GM21576 (cell line): ENCODE measurements around the gene RBM17.
"Not testable (repeated sequence)": the region's sequence is repeated elsewhere in the genome, so short reads cannot be mapped to it uniquely, and the experiment has no call there.

Source experiments
- ATAC-seq: cut with Tn5 transposase; IDR thresholded peaks from one replicate; pipeline ENCODE4 v1.9.1; 2021; ENCODE audit warnings: mild to moderate bottlenecking, moderate library complexity; ENCODE audit not compliant: unreplicated experiment

Gene RBM17

GRCh38 chr10:6135039-6135438 is 46.2 kb downstream of the RBM17 start:
- no peak for ATAC-seq

GRCh38 chr10:6135589-6136168 is 46.8 kb downstream of the RBM17 start:
- ATAC-seq: no peak

GRCh38 chr10:6136215-6137201 is 47.7 kb downstream of the RBM17 start:
- ATAC-seq: peak; percentile 43

GRCh38 chr10:6138456-6138855 is 49.6 kb downstream of the RBM17 start:
- ATAC-seq: no peak

- ATAC-seq: no peak
These were observed 50.6 kb downstream of the RBM17 start for GRCh38 chr10:6139470-6139869.

- ATAC-seq: no peak
These were observed 51.5 kb downstream of the RBM17 start for GRCh38 chr10:6140141-6140841.

GRCh38 chr10:6140965-6141295 is 52.1 kb downstream of the RBM17 start:
- ATAC-seq: peak; percentile 0

- peak; percentile 61 for ATAC-seq
These were observed 52.7 kb downstream of the RBM17 start for GRCh38 chr10:6141296-6142151.

- not testable (repeated sequence) for ATAC-seq
These were observed 53.4 kb downstream of the RBM17 start for GRCh38 chr10:6142186-6142585.

- no peak for ATAC-seq
These were observed 53.8 kb downstream of the RBM17 start for GRCh38 chr10:6142644-6143043.

GRCh38 chr10:6143181-6143580 is 54.3 kb downstream of the RBM17 start:
- no peak for ATAC-seq

GRCh38 chr10:6144406-6145165 is 55.8 kb downstream of the RBM17 start:
- peak; percentile 65 for ATAC-seq

GRCh38 chr10:6145166-6145987 is 56.5 kb downstream of the RBM17 start:
- ATAC-seq: no peak

- ATAC-seq: no peak
These were observed 57.4 kb downstream of the RBM17 start for GRCh38 chr10:6146013-6146785.

GRCh38 chr10:6146921-6147320 is 58.1 kb downstream of the RBM17 start:
- ATAC-seq: no peak

- no peak for ATAC-seq
These were observed 59.4 kb downstream of the RBM17 start for GRCh38 chr10:6148251-6148701.

- ATAC-seq: no peak
These were observed 60.1 kb downstream of the RBM17 start for GRCh38 chr10:6148908-6149307.
